ENCODE results near the gene VAMP7. TPM values are rescaled to one million over a fixed set of nuclear protein-coding genes. Genes with fewer than 3 reads are reported as not detected.

The VAMP7 gene
- total and polyA plus RNA-seq, 9 of the 15 experiments (the other 6 are each of a cell fraction or from before 2014, with no cell fraction given), result 38.4 to 100 (median 67.7) TPM

GRCh38 chrX:155957843-155958242 is 76.7 kb downstream of the VAMP7 start (continued):
- no peak for TF ChIP-seq NR4A1 (CRISPR knock-in tag; IDR thresholded peaks at IDR 0.05)
- TF ChIP-seq NR4A1 (tag; IDR thresholded peaks at IDR 0.05), result peak; percentile 89

GRCh38 chrX:155959018-155959587 is 78.0 kb downstream of the VAMP7 start:
- peak overlapping the region; percentile 62 for H3K4me2 ChIP-seq (ENCODE audit: insufficient read depth, low read length)
- CTCF ChIA-PET (ENCODE audit: low intra/inter-chr PET ratio), result no interaction called here
- POLR2A ChIA-PET, result no interaction called here
- H3K9me1 ChIP-seq (ENCODE audit: control insufficient read depth, insufficient read depth, low read length), result no peaks in the 10 kb centered on the region
- in situ Hi-C loops (cut with MboI), result no loop called here
- 53% methylated on average over 5 of the region's 5 CpGs for WGBS (ENCODE audit: insufficient coverage, low coverage, missing lambda C conversion rate)
- H3K9ac ChIP-seq (ENCODE audit: insufficient read depth in 1 of 2, low read depth in 2 of 2, low read length in 2 of 2), result peak overlapping the region in 1 of 2 experiments; percentile 53; a peak in 2 of 4 replicates
- no peaks in the 10 kb centered on the region for H3K36me3 ChIP-seq (ENCODE audit: control insufficient read depth, insufficient read depth, low read length)
- no peaks in the 10 kb centered on the region for H4K20me1 ChIP-seq (replicated peaks; ENCODE audit: control insufficient read depth, insufficient read depth, low read length)
- peak overlapping the region; percentile 74 for H3K27ac ChIP-seq (ENCODE audit: extremely low read depth, low read depth, low read length)
- H2AFZ ChIP-seq (ENCODE audit: low read depth, low read length), result peak overlapping the region; percentile 90
- H3K4me3 ChIP-seq, result no peak overlapping the region
- ATAC-seq (peak; percentile 49), DNase-seq (ENCODE audit: extremely low read depth in 1 of 4, low spot score in 3 of 4) (no peak), FAIRE-seq (peak; percentile 29)
- H3K27me3 ChIP-seq (ENCODE audit: control insufficient read depth in 2 of 2, insufficient read depth in 2 of 2, low read length in 2 of 2), result no peaks in the 10 kb centered on the region
- BruUV-seq (replicated peaks), result no TSS peak
- no peaks in the 10 kb centered on the region for H3K79me2 ChIP-seq (ENCODE audit: control insufficient read depth, insufficient read depth, low read length)
- H3K4me1 ChIP-seq (replicated peaks in 1 of 2; ENCODE audit: control insufficient read depth in 2 of 2, insufficient read depth in 2 of 2, low read length in 2 of 2), result peaks cover 0 to 26% of the 10 kb centered on the region in 2 experiments; a peak in 4 of 5 replicates
- peaks cover 2% of the 10 kb centered on the region; the same call in 1 of the 2 replicates for H3K9me3 ChIP-seq (replicated peaks; ENCODE audit: control insufficient read depth, insufficient read depth, low read depth, low read length)
- intact Hi-C loops (cut with micrococcal nuclease), result no loop called here
- TF ChIP-seq ESRRA (IDR thresholded peaks at IDR 0.05; ENCODE audit: borderline replicate concordance, low read depth), result 0 out of 2 replicates have a peak, but pooled peaks have one; percentile 32
- TF ChIP-seq MGA (IDR thresholded peaks at IDR 0.05), result peak; percentile 31
- TF ChIP-seq ZNF740 (CRISPR knock-in tag; IDR thresholded peaks at IDR 0.05), result no peak
- no peak for TF ChIP-seq ZNF740 (tag; IDR thresholded peaks at IDR 0.05)
- 0 out of 2 replicates have a peak, but pooled peaks have one; percentile 42 for TF ChIP-seq POLR2H (tag; IDR thresholded peaks at IDR 0.05; ENCODE audit: low read depth)
